Kidney epithelial cell (primary cell): Measurements from ENCODE around the gene KCNJ16. TPM values are rescaled to one million over a fixed set of nuclear protein-coding genes. Genes with fewer than 3 reads are reported as not detected.

Experiments used
- DNase-seq: peaks from one replicate; pipeline ENCODE4 v3.0.0-alpha.2; 2010; ENCODE audit warnings: low read depth
- H3K27me3 ChIP-seq: 2 replicates; pipeline ENCODE4 v1.6.0; 2011; ENCODE audit warnings: low read length; ENCODE audit not compliant: control insufficient read depth, insufficient read depth
- H3K36me3 ChIP-seq: 2 replicates; pipeline ENCODE4 v1.5.1; 2011; ENCODE audit warnings: low read length; ENCODE audit not compliant: control insufficient read depth, insufficient read depth
- H3K4me3 ChIP-seq: 2 replicates; pipeline ENCODE4 v1.5.1; 2011; ENCODE audit warnings: low read depth, mild to moderate bottlenecking, control low read depth, low read length
- CTCF ChIP-seq: IDR thresholded peaks from 2 replicates; pipeline ENCODE4 v1.5.1; 2011; ENCODE audit warnings: mild to moderate bottlenecking, moderate library complexity, low read length, control low read depth, inconsistent platforms; ENCODE audit not compliant: insufficient read depth, poor library complexity, severe bottlenecking
- total RNA-seq: library from RNA; depleted of rRNA; stranded (reverse); fragments of >200 nt; gene quantifications from 2 replicates; pipeline ENCODE4 v1.2.3, GENCODE V29; 2015

KCNJ16 gene
- total RNA-seq, 1 donor from 2014 or later: 4.1 TPM

GRCh38 chr17:70084476-70084875 lies 9.5 kb downstream of the KCNJ16 start:
- no peak overlapping the region for H3K4me3 ChIP-seq
- no peak for TF ChIP-seq CTCF
- H3K27me3 ChIP-seq: no peaks in the 10 kb centered on the region
- DNase-seq: no peak
- no peaks in the 10 kb centered on the region for H3K36me3 ChIP-seq

GRCh38 chr17:70086516-70086915 lies 11.5 kb downstream of the KCNJ16 start:
- no peak overlapping the region for H3K4me3 ChIP-seq
- DNase-seq: no peak
- no peak for TF ChIP-seq CTCF
- H3K27me3 ChIP-seq: no peaks in the 10 kb centered on the region
- H3K36me3 ChIP-seq: no peaks in the 10 kb centered on the region

- Histone ChIP-seq H3K4me3 (no peak overlapping the region), H3K27me3 (no peaks in the 10 kb centered on the region), H3K36me3 (no peaks in the 10 kb centered on the region)
- no peak for TF ChIP-seq CTCF
- DNase-seq: peak; percentile 19
These were observed 14.6 kb downstream of the KCNJ16 start for GRCh38 chr17:70089513-70090148.

- Histone ChIP-seq H3K27me3 (no peaks in the 10 kb centered on the region), H3K4me3 (no peak overlapping the region), H3K36me3 (no peaks in the 10 kb centered on the region)
- DNase-seq: no peak
- no peak for TF ChIP-seq CTCF
These were observed 16.1 kb downstream of the KCNJ16 start for GRCh38 chr17:70091005-70091568.

GRCh38 chr17:70091696-70092095 lies 16.7 kb downstream of the KCNJ16 start:
- Histone ChIP-seq H3K27me3 (no peaks in the 10 kb centered on the region), H3K36me3 (no peaks in the 10 kb centered on the region), H3K4me3 (no peak overlapping the region)
- DNase-seq: no peak
- TF ChIP-seq CTCF: no peak

- no peaks in the 10 kb centered on the region for H3K36me3 ChIP-seq
- no peak for DNase-seq
- H3K4me3 ChIP-seq: no peak overlapping the region
- TF ChIP-seq CTCF: no peak
- no peaks in the 10 kb centered on the region for H3K27me3 ChIP-seq
These were observed 18.1 kb downstream of the KCNJ16 start for GRCh38 chr17:70093163-70093562.
